ENCODE results near the gene CPEB2. TPM values are rescaled to one million over a fixed set of nuclear protein-coding genes. Genes with fewer than 3 reads are reported as not detected.

The CPEB2 gene
- total and polyA plus RNA-seq, 9 donors: 2.8 to 6.7 (median 5.3) TPM

GRCh38 chr4:15007201-15007600 is 4.9 kb downstream of the CPEB2 start:
- no peak for DNase-seq
- no peak overlapping the region for H3K27ac ChIP-seq (ENCODE audit: low read length)
- no peaks in the 10 kb centered on the region for H3K9me3 ChIP-seq (replicated peaks; ENCODE audit: control insufficient read depth, low read depth, low read length)
- no peaks in the 10 kb centered on the region for H3K36me3 ChIP-seq (ENCODE audit: control insufficient read depth, insufficient read depth, low read length)
- WGBS (ENCODE audit: insufficient coverage): no CpG with 5 or more reads among the region's 6 CpGs
- H3K4me1 ChIP-seq (ENCODE audit: control insufficient read depth, insufficient read depth, low read length): peaks cover 5% of the 10 kb centered on the region
- peaks cover 13% of the 10 kb centered on the region for H3K27me3 ChIP-seq (ENCODE audit: control insufficient read depth, insufficient read depth, low read length)
- no peak overlapping the region for H3K4me3 ChIP-seq (ENCODE audit: low read length)

DNA sequence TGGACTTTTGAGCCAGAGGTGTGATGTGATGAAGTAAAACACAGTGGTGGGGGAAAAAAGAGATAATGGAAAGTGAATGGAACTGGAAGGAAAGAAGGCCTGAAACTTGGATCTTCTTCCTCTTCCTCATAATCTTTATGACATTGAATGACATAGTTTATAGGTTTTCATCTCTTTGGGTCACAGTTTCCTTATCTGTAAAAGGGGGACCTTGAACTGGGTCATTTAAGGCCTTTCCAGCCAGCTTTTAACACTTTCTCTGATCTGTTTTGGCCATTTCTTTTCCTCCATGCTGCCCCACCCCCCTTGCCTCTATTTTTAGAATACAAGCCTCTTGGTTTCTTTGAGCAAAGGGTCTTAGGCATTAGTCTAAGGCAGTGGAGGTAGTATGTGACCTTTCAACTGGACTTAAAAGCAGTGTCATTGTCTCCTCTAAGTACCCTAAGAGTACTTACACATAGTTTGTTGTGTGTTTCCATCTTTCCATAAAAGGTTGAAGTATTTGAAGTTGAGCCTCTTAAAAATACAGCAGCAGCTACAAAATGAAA is 7.8 kb downstream of the CPEB2 start:
- H3K4me3 ChIP-seq (ENCODE audit: low read length): no peak overlapping the region
- H3K27me3 ChIP-seq (ENCODE audit: control insufficient read depth, insufficient read depth, low read length): peaks cover 2% of the 10 kb centered on the region
- no peaks in the 10 kb centered on the region for H3K4me1 ChIP-seq (ENCODE audit: control insufficient read depth, insufficient read depth, low read length)
- no peaks in the 10 kb centered on the region for H3K9me3 ChIP-seq (replicated peaks; ENCODE audit: control insufficient read depth, low read depth, low read length)
- no peak for DNase-seq
- H3K27ac ChIP-seq (ENCODE audit: low read length): no peak overlapping the region
- no peaks in the 10 kb centered on the region for H3K36me3 ChIP-seq (ENCODE audit: control insufficient read depth, insufficient read depth, low read length)

GRCh38 chr4:15011166-15011565 is 8.9 kb downstream of the CPEB2 start:
- 97% methylated on average over 5 of the region's 9 CpGs for WGBS (ENCODE audit: insufficient coverage)
- no peaks in the 10 kb centered on the region for H3K4me1 ChIP-seq (ENCODE audit: control insufficient read depth, insufficient read depth, low read length)
- H3K9me3 ChIP-seq (replicated peaks; ENCODE audit: control insufficient read depth, low read depth, low read length): no peaks in the 10 kb centered on the region
- DNase-seq: no peak
- no peak overlapping the region for H3K27ac ChIP-seq (ENCODE audit: low read length)
- no peak overlapping the region for H3K4me3 ChIP-seq (ENCODE audit: low read length)
- peaks cover 2% of the 10 kb centered on the region for H3K27me3 ChIP-seq (ENCODE audit: control insufficient read depth, insufficient read depth, low read length)
- H3K36me3 ChIP-seq (ENCODE audit: control insufficient read depth, insufficient read depth, low read length): no peaks in the 10 kb centered on the region

GRCh38 chr4:15012017-15012788 is 9.9 kb downstream of the CPEB2 start:
- H3K4me3 ChIP-seq (ENCODE audit: low read length): no peak overlapping the region
- DNase-seq: no peak
- H3K27ac ChIP-seq (ENCODE audit: low read length): no peak overlapping the region
- no peaks in the 10 kb centered on the region for H3K9me3 ChIP-seq (replicated peaks; ENCODE audit: control insufficient read depth, low read depth, low read length)
- no peaks in the 10 kb centered on the region for H3K4me1 ChIP-seq (ENCODE audit: control insufficient read depth, insufficient read depth, low read length)
- no peaks in the 10 kb centered on the region for H3K36me3 ChIP-seq (ENCODE audit: control insufficient read depth, insufficient read depth, low read length)
- no CpG with 5 or more reads among the region's 3 CpGs for WGBS (ENCODE audit: insufficient coverage)
- H3K27me3 ChIP-seq (ENCODE audit: control insufficient read depth, insufficient read depth, low read length): peaks cover under 1% of the 10 kb centered on the region

- H3K4me3 ChIP-seq (ENCODE audit: low read length): no peak overlapping the region
- H3K27ac ChIP-seq (ENCODE audit: low read length): no peak overlapping the region
- no peaks in the 10 kb centered on the region for H3K4me1 ChIP-seq (ENCODE audit: control insufficient read depth, insufficient read depth, low read length)
- no peaks in the 10 kb centered on the region for H3K36me3 ChIP-seq (ENCODE audit: control insufficient read depth, insufficient read depth, low read length)
- H3K9me3 ChIP-seq (replicated peaks; ENCODE audit: control insufficient read depth, low read depth, low read length): no peaks in the 10 kb centered on the region
- H3K27me3 ChIP-seq (ENCODE audit: control insufficient read depth, insufficient read depth, low read length): no peaks in the 10 kb centered on the region
- DNase-seq: no peak
Observed at GRCh38 chr4:15013585-15013984, 11.3 kb downstream of the CPEB2 start.

- DNase-seq: no peak
- WGBS (ENCODE audit: insufficient coverage): no CpG with 5 or more reads among the region's 1 CpG
- Histone ChIP-seq H3K4me1 (ENCODE audit: control insufficient read depth, insufficient read depth, low read length) (no peaks in the 10 kb centered on the region), H3K4me3 (ENCODE audit: low read length) (no peak overlapping the region), H3K27me3 (ENCODE audit: control insufficient read depth, insufficient read depth, low read length) (no peaks in the 10 kb centered on the region), H3K36me3 (ENCODE audit: control insufficient read depth, insufficient read depth, low read length) (no peaks in the 10 kb centered on the region), H3K9me3 (replicated peaks; ENCODE audit: control insufficient read depth, low read depth, low read length) (no peaks in the 10 kb centered on the region), H3K27ac (ENCODE audit: low read length) (no peak overlapping the region)
Observed at GRCh38 chr4:15015170-15015569, 12.9 kb downstream of the CPEB2 start.

GRCh38 chr4:15018361-15018760 is 16.1 kb downstream of the CPEB2 start:
- no peak for DNase-seq
- H3K27me3 ChIP-seq (ENCODE audit: control insufficient read depth, insufficient read depth, low read length): no peaks in the 10 kb centered on the region
- H3K36me3 ChIP-seq (ENCODE audit: control insufficient read depth, insufficient read depth, low read length): no peaks in the 10 kb centered on the region
- H3K4me1 ChIP-seq (ENCODE audit: control insufficient read depth, insufficient read depth, low read length): no peaks in the 10 kb centered on the region
- H3K9me3 ChIP-seq (replicated peaks; ENCODE audit: control insufficient read depth, low read depth, low read length): no peaks in the 10 kb centered on the region
- H3K4me3 ChIP-seq (ENCODE audit: low read length): no peak overlapping the region
- H3K27ac ChIP-seq (ENCODE audit: low read length): no peak overlapping the region

DNA sequence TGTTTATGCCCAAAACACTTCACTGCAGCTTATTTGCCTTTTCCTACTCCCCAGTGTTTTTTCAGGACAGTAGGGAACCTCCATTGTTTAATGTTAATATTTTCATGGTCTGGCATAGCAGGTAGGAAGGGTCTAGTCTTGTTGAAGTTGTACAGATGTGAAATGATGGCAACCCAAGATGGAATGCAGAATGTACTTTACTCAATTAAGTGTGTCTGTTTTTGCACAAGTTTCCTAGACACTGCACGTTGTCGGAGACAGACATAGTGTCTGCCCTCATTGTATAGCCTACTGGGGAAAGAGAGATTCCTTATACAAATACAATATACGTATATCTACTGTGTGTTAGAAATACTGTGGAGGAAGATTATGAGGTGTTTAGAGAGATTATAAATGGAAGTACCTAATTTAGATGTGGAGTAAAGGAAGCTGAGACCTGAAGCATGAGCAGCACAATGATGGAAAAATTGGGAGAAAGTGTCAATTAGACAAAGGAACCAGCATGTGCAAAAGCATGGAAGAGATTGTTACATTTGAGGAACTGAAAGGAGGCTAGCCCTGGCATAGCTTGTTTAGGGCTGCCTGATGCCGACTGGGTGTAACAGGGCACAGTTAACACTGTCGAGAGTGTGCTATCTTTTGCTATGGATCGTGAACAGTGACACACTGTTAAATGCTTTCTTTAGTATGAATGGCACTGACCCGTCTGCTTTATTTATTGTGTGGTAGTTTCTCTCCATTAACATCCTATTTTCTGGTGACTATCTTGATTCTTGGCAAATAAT is 18.4 kb downstream of the CPEB2 start:
- Histone ChIP-seq H3K4me3 (ENCODE audit: low read length) (no peak overlapping the region), H3K4me1 (ENCODE audit: control insufficient read depth, insufficient read depth, low read length) (no peaks in the 10 kb centered on the region), H3K27ac (ENCODE audit: low read length) (no peak overlapping the region), H3K9me3 (replicated peaks; ENCODE audit: control insufficient read depth, low read depth, low read length) (no peaks in the 10 kb centered on the region), H3K36me3 (ENCODE audit: control insufficient read depth, insufficient read depth, low read length) (no peaks in the 10 kb centered on the region), H3K27me3 (ENCODE audit: control insufficient read depth, insufficient read depth, low read length) (no peaks in the 10 kb centered on the region)
- no peak for DNase-seq
- WGBS (ENCODE audit: insufficient coverage): no CpG with 5 or more reads among the region's 7 CpGs

DNA sequence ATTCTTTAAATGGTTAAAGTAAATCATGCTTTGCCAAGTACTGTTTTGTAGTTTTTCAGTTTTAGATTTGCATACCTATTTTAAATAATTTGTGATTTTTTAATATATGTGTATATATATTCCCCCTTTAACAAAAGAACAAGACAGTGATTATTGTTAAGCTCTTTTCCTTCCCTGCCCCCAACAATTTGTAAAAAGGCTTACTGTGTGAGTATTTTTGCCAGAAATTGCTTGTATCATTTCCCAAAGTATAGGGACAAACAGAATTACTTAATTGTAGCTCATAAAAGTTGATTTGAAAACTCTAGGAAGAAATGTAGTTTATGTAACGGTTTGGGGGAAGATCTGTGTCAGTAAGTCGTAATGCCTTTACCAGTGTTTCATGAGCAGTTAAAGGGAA is 19.0 kb downstream of the CPEB2 start:
- H3K9me3 ChIP-seq (replicated peaks; ENCODE audit: control insufficient read depth, low read depth, low read length): no peaks in the 10 kb centered on the region
- H3K36me3 ChIP-seq (ENCODE audit: control insufficient read depth, insufficient read depth, low read length): no peaks in the 10 kb centered on the region
- no peak overlapping the region for H3K27ac ChIP-seq (ENCODE audit: low read length)
- WGBS (ENCODE audit: insufficient coverage): no CpG with 5 or more reads among the region's 2 CpGs
- no peak for DNase-seq
- no peak overlapping the region for H3K4me3 ChIP-seq (ENCODE audit: low read length)
- no peaks in the 10 kb centered on the region for H3K27me3 ChIP-seq (ENCODE audit: control insufficient read depth, insufficient read depth, low read length)
- H3K4me1 ChIP-seq (ENCODE audit: control insufficient read depth, insufficient read depth, low read length): no peaks in the 10 kb centered on the region

DNA sequence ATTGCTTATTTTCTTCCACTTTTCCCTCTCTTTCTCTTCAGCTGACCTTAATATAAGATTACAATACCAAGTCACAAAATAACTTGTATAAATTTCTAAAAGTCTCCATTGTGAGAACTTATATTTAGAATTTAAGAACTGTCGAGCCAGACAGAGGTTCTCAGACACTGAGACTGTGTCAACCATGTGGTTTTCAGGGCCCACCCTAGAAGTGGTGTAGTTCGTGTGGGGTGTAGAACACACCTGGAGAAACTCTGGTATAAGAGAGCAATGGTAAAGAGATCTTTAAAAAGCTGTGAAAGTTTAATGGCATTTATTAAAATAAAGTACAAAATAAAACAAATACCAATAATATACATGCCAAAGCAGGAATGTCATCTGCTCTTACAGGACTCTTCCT is 19.7 kb downstream of the CPEB2 start:
- H3K36me3 ChIP-seq (ENCODE audit: control insufficient read depth, insufficient read depth, low read length): no peaks in the 10 kb centered on the region
- no peaks in the 10 kb centered on the region for H3K27me3 ChIP-seq (ENCODE audit: control insufficient read depth, insufficient read depth, low read length)
- no peak overlapping the region for H3K27ac ChIP-seq (ENCODE audit: low read length)
- no peak overlapping the region for H3K4me3 ChIP-seq (ENCODE audit: low read length)
- H3K4me1 ChIP-seq (ENCODE audit: control insufficient read depth, insufficient read depth, low read length): no peaks in the 10 kb centered on the region
- DNase-seq: no peak
- H3K9me3 ChIP-seq (replicated peaks; ENCODE audit: control insufficient read depth, low read depth, low read length): no peaks in the 10 kb centered on the region
- 33% methylated on average over 1 of the region's 2 CpGs for WGBS (ENCODE audit: insufficient coverage)

Measured in muscle of leg (tissue), 11 donors.